Epithelial cell of esophagus (primary cell): ENCODE data around the gene SHISAL1.

ENCODE experiments used
- DNase-seq: peaks from one replicate; pipeline ENCODE4 v3.0.0; 2010; ENCODE audit warnings: low read depth
- H3K4me3 ChIP-seq: 2 replicates; pipeline ENCODE4 v1.5.1; 2011; ENCODE audit warnings: mild to moderate bottlenecking, low read length, control low read depth
- CTCF ChIP-seq: IDR thresholded peaks from 2 replicates; pipeline ENCODE4 v1.5.1; 2011; ENCODE audit warnings: low read depth, mild to moderate bottlenecking, low read length, control low read depth, inconsistent platforms; ENCODE audit not compliant: insufficient read depth; ENCODE audit errors: missing control alignments

Gene SHISAL1

DNA sequence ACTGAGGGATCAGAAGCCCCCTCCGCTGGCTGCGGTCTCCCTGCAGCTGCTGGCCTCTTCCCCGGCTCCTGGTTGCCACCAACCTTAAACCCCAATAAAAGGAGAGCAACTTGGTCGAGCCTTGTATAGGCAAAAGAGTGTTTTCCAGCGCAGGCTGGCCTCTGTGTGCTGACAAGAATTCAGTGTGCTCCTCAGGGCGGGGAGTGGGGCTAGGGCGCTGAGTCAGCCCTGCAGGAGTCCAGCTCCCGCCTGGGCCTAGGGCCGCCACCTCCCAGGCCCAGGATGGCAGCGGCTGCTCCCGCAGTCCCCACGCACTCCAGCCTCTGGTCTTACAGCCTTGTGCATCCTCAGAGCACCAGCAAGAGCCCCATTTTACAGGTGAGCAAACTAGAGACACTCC is at the start of gene SHISAL1:
TSS of gene SHISAL1 (minus strand) at position 186 of the 400 bp plus-strand sequence. CDS start 12,006 bp downstream, outside the sequence.
- H3K4me3 ChIP-seq: no peak within 1 kb of the TSS
- no peak for TF ChIP-seq CTCF
- peak; percentile 51 for DNase-seq

GRCh38 chr22:44361391-44362126 is 48.8 kb upstream of the SHISAL1 start:
- H3K4me3 ChIP-seq: no peak overlapping the region
- TF ChIP-seq CTCF: no peak
- DNase-seq: peak; percentile 85

- H3K4me3 ChIP-seq: no peak overlapping the region
- DNase-seq: peak; percentile 94
Measured at GRCh38 chr22:44360668-44361381, 48.1 kb upstream of the SHISAL1 start.

DNA sequence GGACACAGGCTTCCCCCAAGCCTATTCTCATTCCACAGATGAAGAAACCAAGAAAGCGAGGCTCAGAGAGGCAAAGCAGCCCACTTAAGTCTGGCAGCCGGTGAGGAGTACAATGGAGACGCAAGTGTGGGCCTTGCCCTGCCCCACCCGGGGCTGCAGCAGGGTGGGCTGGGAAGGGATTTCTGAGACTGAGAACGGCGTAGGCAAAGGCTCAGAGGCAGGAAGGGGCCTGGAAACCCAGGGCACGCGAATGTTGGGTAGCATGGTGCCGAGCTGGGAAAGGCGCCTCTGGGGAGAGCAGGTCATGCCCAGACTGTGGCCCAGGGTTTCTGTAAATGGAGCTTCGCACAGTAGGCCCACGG is 47.5 kb upstream of the SHISAL1 start:
- no peak overlapping the region for H3K4me3 ChIP-seq
- TF ChIP-seq CTCF: no peak
- no peak for DNase-seq

More at GRCh38 chr22:44360668-44361381, 48.1 kb upstream of the SHISAL1 start:
- TF ChIP-seq CTCF: peak; percentile 45

DNA sequence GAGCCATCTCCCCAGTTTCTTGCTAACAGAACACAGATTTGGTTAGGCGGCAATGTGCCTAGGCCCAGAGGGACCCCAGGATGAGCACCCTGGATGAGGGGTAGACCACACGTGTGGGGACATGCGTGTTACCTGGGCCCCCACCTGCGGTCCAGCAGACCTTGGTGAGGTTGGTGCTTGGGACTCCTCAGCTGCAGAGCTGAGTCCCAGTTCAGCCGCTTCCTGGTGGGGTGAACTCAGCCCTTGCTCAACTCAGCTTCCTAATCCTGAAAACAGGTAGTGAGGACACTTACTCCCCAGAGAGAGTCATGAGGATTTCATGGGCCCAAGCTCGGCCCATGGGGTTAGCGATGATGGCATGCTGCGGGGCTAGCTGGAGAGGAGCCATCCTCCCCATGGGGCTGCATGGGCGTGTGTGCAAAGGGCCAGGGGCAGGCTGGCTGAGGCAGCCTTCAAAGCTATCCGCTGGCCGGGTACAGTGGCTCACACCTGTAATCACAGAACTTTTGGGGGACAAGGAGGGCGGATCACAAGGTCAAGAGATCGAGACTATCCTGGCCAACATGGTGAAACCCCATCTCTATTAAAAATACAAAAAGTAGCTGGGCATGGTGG is 46.9 kb upstream of the SHISAL1 start:
- TF ChIP-seq CTCF: no peak
- DNase-seq: no peak
- no peak overlapping the region for H3K4me3 ChIP-seq

DNA sequence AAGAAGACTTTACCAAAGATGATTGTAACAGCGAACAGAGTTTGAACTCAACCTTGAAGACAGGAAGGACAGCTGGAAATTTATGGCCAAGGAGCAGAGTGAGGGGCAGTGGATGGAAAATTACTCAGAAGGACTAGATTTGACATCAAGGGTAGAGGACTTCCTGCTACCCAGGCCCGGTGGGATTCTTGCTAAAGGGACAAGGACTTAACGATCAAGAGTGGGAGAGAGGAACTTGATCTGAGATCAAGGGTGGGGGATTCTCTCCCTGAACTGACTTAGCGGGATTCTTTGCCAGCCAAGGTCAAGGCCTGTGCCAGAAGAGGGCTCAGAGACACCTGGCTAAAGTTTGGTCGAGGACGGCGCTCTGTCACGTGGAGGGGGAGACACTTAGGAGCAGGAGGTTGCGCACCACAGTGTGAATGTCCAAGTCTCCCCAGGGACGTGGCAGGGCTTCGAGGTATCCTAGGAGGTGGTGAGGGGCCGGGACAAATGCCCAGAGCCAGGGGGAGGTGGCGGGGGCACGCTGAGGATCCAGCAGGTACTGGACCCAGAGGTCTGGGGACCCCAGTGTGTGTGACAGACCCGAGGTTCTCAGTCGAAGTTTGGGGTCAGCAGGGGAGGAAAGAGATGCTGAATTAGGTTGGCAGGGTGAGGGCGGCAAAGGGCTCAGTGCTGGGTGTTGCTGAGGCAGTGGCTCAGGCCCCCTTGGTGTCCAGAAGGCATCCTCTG is 46.1 kb upstream of the SHISAL1 start:
- no peak overlapping the region for H3K4me3 ChIP-seq
- no peak for DNase-seq
- TF ChIP-seq CTCF: no peak
